Activated CD4-positive, alpha-beta memory T cell treated with anti-CD3 and anti-CD28 coated beads, Interleukin-2, amount 10 ng/mL, durations not matched to agents 7 days and 5 days (primary cell): ENCODE results near the gene SOWAHA. TPM values are rescaled to one million over a fixed set of nuclear protein-coding genes. Genes with fewer than 3 reads are reported as not detected.
A peak's percentile ranks its signal among the peaks of the same experiment; 100 is the strongest.
"Not testable (repeated sequence)": the region's sequence is repeated elsewhere in the genome, so short reads cannot be mapped to it uniquely, and the experiment has no call there.

Experiments
- CTCF ChIA-PET: fragments of 350-600 bp; sonication (Branson Sonifier 250); formaldehyde crosslinking; loops from one replicate; lab custom pipeline; 2021; ENCODE audit warnings: antibody characterized with exemption, inconsistent platforms; lab: Charles Lee
- POLR2A ChIA-PET: fragments of 350-600 bp; sonication (Branson Sonifier 250); formaldehyde crosslinking; loops from one replicate; lab custom pipeline; 2021; ENCODE audit warnings: antibody characterized with exemption; lab: Charles Lee
- DNase-seq: peaks from one replicate; pipeline ENCODE4 v3.0.0-alpha.2; 2020
- H3K27ac Mint-ChIP-seq: one replicate; pipeline ENCODE4 v1.8.0; 2021; ENCODE audit warnings: mild to moderate bottlenecking, mixed read lengths
- H3K27me3 Mint-ChIP-seq: one replicate; pipeline ENCODE4 v1.8.0; 2021; ENCODE audit warnings: mixed read lengths
- H3K36me3 Mint-ChIP-seq: one replicate; pipeline ENCODE4 v1.8.0; 2021; ENCODE audit warnings: low read depth, mixed read lengths
- H3K4me1 Mint-ChIP-seq: one replicate; pipeline ENCODE4 v1.8.0; 2021; ENCODE audit warnings: mixed read lengths
- H3K4me3 Mint-ChIP-seq: one replicate; pipeline ENCODE4 v1.8.0; 2021; ENCODE audit warnings: mild to moderate bottlenecking, mixed read lengths
- H3K9me3 Mint-ChIP-seq: one replicate; pipeline ENCODE4 v1.8.0; 2021; ENCODE audit warnings: mixed read lengths
- total RNA-seq, 2 experiments: library from RNA; stranded (reverse); gene quantifications; one replicate each; pipeline ENCODE4 v1.2.3, GENCODE V29; 2021

The SOWAHA gene
- total RNA-seq, 2 experiments from 2014 or later, result not detected

- DNase-seq, result no peak
- H3K4me3 Mint-ChIP-seq, result no peak overlapping the region
- no peak overlapping the region for H3K27ac Mint-ChIP-seq
- peaks cover 8% of the 10 kb centered on the region for H3K27me3 Mint-ChIP-seq
- H3K4me1 Mint-ChIP-seq, result peaks cover 2% of the 10 kb centered on the region
- no peaks in the 10 kb centered on the region for H3K9me3 Mint-ChIP-seq
- CTCF ChIA-PET, result interaction anchor here (0.6 to 1.7 kb wide), 4 partner anchors 10 to 593 kb away, joined by 3 to 7 read pairs (median 5); no protein-coding TSS in a partner anchor
- H3K36me3 Mint-ChIP-seq, result no peaks in the 10 kb centered on the region
- POLR2A ChIA-PET, result no interaction called here
Measured at GRCh38 chr5:132853790-132854189, 40.7 kb downstream of the SOWAHA start.

GRCh38 chr5:132854301-132854700 lies 41.2 kb downstream of the SOWAHA start:
- peaks cover 2% of the 10 kb centered on the region for H3K4me1 Mint-ChIP-seq
- no peaks in the 10 kb centered on the region for H3K36me3 Mint-ChIP-seq
- peaks cover 8% of the 10 kb centered on the region for H3K27me3 Mint-ChIP-seq
- H3K27ac Mint-ChIP-seq, result no peak overlapping the region
- no peak overlapping the region for H3K4me3 Mint-ChIP-seq
- H3K9me3 Mint-ChIP-seq, result no peaks in the 10 kb centered on the region
- POLR2A ChIA-PET, result no interaction called here
- CTCF ChIA-PET, result interaction anchor here (0.7 to 1.5 kb wide), 4 partner anchors 10 to 34 kb away, joined by 3 to 6 read pairs (median 3); no protein-coding TSS in a partner anchor
- DNase-seq, result no peak

- H3K36me3 Mint-ChIP-seq, H3K27ac Mint-ChIP-seq, H3K9me3 Mint-ChIP-seq, POLR2A ChIA-PET, H3K27me3 Mint-ChIP-seq, H3K4me1 Mint-ChIP-seq, H3K4me3 Mint-ChIP-seq: not testable (repeated sequence)
- DNase-seq, result peak; percentile 4
- CTCF ChIA-PET, result interaction anchor here (0.7 to 1.5 kb wide), 4 partner anchors 9 to 35 kb away, joined by 3 to 6 read pairs (median 3); no protein-coding TSS in a partner anchor
Measured at GRCh38 chr5:132854992-132855391, 41.9 kb downstream of the SOWAHA start.

GRCh38 chr5:132856011-132856410 lies 42.9 kb downstream of the SOWAHA start:
- POLR2A ChIA-PET, result interaction anchor here (0.6 to 0.9 kb wide), 2 partner anchors 28 to 100 kb away, joined by 3 read pairs; no protein-coding TSS in a partner anchor
- no peak overlapping the region for H3K27ac Mint-ChIP-seq
- CTCF ChIA-PET, result no interaction called here
- no peak overlapping the region for H3K4me3 Mint-ChIP-seq
- peak; percentile 2 for DNase-seq
- H3K4me1 Mint-ChIP-seq, result peaks cover 8% of the 10 kb centered on the region
- H3K27me3 Mint-ChIP-seq, result peaks cover 8% of the 10 kb centered on the region
- H3K36me3 Mint-ChIP-seq, result no peaks in the 10 kb centered on the region
- no peaks in the 10 kb centered on the region for H3K9me3 Mint-ChIP-seq

DNA sequence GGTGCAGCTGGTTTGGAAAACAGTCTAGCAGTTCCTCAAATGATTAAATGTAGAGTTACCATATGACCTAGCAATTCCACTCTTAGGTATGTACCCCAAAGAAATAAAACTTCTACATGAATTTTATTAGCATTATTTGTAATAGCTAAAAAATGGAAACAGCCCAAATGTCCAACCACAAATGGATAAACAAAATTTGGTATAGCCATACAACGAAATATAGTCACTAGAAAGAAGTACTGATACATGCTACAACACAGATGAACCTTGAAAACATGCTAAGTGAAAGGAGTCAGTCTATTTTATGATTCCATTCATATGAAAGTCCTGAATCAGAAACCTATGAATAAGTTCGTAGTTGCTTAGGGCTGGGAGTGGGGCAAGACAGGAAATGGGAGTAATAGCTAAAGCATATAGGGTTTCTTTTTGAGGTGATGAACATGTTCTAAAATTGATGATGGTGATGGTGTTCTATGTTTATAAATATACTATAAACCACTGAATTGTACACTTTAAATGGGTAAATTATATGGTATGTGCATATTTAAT lies 46.9 kb downstream of the SOWAHA start:
- Mint-ChIP-seq H3K4me1 (peaks cover 8% of the 10 kb centered on the region), H3K36me3 (no peaks in the 10 kb centered on the region), H3K27me3 (peaks cover 1% of the 10 kb centered on the region), H3K9me3 (no peaks in the 10 kb centered on the region), H3K4me3 (no peak overlapping the region), H3K27ac (no peak overlapping the region)
- ChIA-PET POLR2A (no interaction called here), CTCF (interaction anchor here (0.7 to 2.4 kb wide), 2 partner anchors 23 to 52 kb away, joined by 3 to 8 read pairs; no protein-coding TSS in a partner anchor)
- DNase-seq, result no peak

DNA sequence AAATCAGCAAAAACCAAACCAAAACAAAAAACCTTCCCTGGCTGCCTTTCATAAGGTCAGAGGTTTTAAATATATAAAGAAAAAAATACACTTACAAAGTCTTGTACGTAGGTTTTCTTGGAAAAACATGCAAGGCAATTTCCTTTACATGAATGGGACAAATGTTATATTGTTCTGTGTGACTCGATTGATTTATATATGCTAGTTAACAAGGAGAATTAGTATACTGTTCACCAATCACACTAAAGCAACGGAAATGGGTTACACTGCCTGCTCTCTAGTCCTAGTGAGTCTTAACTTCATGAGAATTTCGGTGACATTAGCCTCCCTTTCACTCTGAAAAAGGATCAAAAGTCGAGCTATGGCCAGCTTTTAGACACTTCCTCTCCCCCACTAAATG lies 47.6 kb downstream of the SOWAHA start:
- H3K4me1 Mint-ChIP-seq, result peaks cover 13% of the 10 kb centered on the region
- ChIA-PET CTCF (interaction anchor here (0.7 to 2.4 kb wide), 3 partner anchors 23 to 53 kb away, joined by 3 to 8 read pairs (median 8); no protein-coding TSS in a partner anchor), POLR2A (no interaction called here)
- no peaks in the 10 kb centered on the region for H3K9me3 Mint-ChIP-seq
- no peak overlapping the region for H3K27ac Mint-ChIP-seq
- peaks cover 1% of the 10 kb centered on the region for H3K27me3 Mint-ChIP-seq
- H3K4me3 Mint-ChIP-seq, result no peak overlapping the region
- no peak for DNase-seq
- H3K36me3 Mint-ChIP-seq, result no peaks in the 10 kb centered on the region

- no peak for DNase-seq
Measured at GRCh38 chr5:132865668-132866341, 52.7 kb downstream of the SOWAHA start.

More at GRCh38 chr5:132865668-132866341, 52.7 kb downstream of the SOWAHA start:
- Mint-ChIP-seq H3K9me3 (no peaks in the 10 kb centered on the region), H3K27ac (peak overlapping the region; percentile 94), H3K36me3 (peaks cover 27% of the 10 kb centered on the region), H3K4me3 (peak overlapping the region; percentile 96), H3K4me1 (peaks cover 31% of the 10 kb centered on the region), H3K27me3 (no peaks in the 10 kb centered on the region)
- ChIA-PET CTCF (interaction anchor here (0.9 to 2.0 kb wide), 5 partner anchors 18 to 339 kb away, joined by 3 to 7 read pairs (median 4); partner anchors contain the start of gene SHROOM1), POLR2A (interaction anchor here (0.5 to 4.0 kb wide), 14 partner anchors 9 to 1317 kb away, joined by 3 to 25 read pairs (median 3); partner anchors contain the start of genes AFF4, HSPA4, KIF3A and SOWAHA)

Other genes starting within 250 kb of the SOWAHA start
- 10 to 100 TPM; 32.9 to 36.6 TPM for gene IL13, start 155.1 kb upstream of the SOWAHA start, total RNA-seq
- gene IL4, start 139.3 kb upstream of the SOWAHA start, total RNA-seq, result 10 to 100 TPM in 1 of 2 experiments, 1 to 10 TPM in 1; 7.4 to 12.6 TPM
- gene KIF3A, start 75.8 kb upstream of the SOWAHA start, total RNA-seq, result 10 to 100 TPM; 16.2 to 19.3 TPM
- 1 to 10 TPM; 6.4 to 6.7 TPM for gene CCNI2, start 65.9 kb upstream of the SOWAHA start, total RNA-seq
- 10 to 100 TPM; 29.7 to 31.8 TPM for gene SEPTIN8, start 36.1 kb upstream of the SOWAHA start, total RNA-seq
- gene SHROOM1, start 17.3 kb downstream of the SOWAHA start, total RNA-seq, result 1 to 10 TPM; 2.5 to 2.7 TPM
- 1 to 10 TPM in 1 of 2 experiments, under 1 TPM in 1; 0.68 to 1.2 TPM for gene GDF9, start 53.2 kb downstream of the SOWAHA start, total RNA-seq
- 100 to 1,000 TPM; 281 to 293 TPM for gene UQCRQ, start 53.3 kb downstream of the SOWAHA start, total RNA-seq
- gene LEAP2, start 60.4 kb downstream of the SOWAHA start, total RNA-seq, result 1 to 10 TPM; 2.5 to 3.2 TPM
- gene AFF4, start 150.3 kb downstream of the SOWAHA start, total RNA-seq, result 10 to 100 TPM; 33.1 to 33.3 TPM
- 10 to 100 TPM; 27.9 to 28.0 TPM for gene ZCCHC10, start 213.2 kb downstream of the SOWAHA start, total RNA-seq
- 10 to 100 TPM; 88.2 to 94.6 TPM for gene HSPA4, start 238.7 kb downstream of the SOWAHA start, total RNA-seq